GM19043 (cell line): Measurements from ENCODE around the gene BACH1.
A peak's percentile ranks its signal among the peaks of the same experiment; 100 is the strongest.

Experiments
- ATAC-seq: cut with Tn5 transposase; IDR thresholded peaks from one replicate; pipeline ENCODE4 v1.9.1; 2021; ENCODE audit warnings: low read depth; ENCODE audit not compliant: unreplicated experiment

BACH1 gene

GRCh38 chr21:29374481-29374880 is 75.8 kb downstream of the BACH1 start:
- no peak for ATAC-seq

GRCh38 chr21:29376556-29376955 is 77.8 kb downstream of the BACH1 start:
- peak; percentile 78 for ATAC-seq

GRCh38 chr21:29377266-29377665 is 78.5 kb downstream of the BACH1 start:
- no peak for ATAC-seq

- ATAC-seq = no peak
These were observed 80.1 kb downstream of the BACH1 start for GRCh38 chr21:29378832-29379231.

- no peak for ATAC-seq
These were observed 80.9 kb downstream of the BACH1 start for GRCh38 chr21:29379517-29380054.

- ATAC-seq = no peak
These were observed 83.4 kb downstream of the BACH1 start for GRCh38 chr21:29382030-29382654.

GRCh38 chr21:29384683-29385359 is 86.1 kb downstream of the BACH1 start:
- ATAC-seq = no peak

- ATAC-seq = no peak
These were observed 87.3 kb downstream of the BACH1 start for GRCh38 chr21:29385934-29386520.

- no peak for ATAC-seq
These were observed 88.1 kb downstream of the BACH1 start for GRCh38 chr21:29386803-29387202.

- no peak for ATAC-seq
These were observed 88.9 kb downstream of the BACH1 start for GRCh38 chr21:29387598-29387997.

GRCh38 chr21:29389136-29389535 is 90.4 kb downstream of the BACH1 start:
- no peak for ATAC-seq

GRCh38 chr21:29390778-29391177 is 92.1 kb downstream of the BACH1 start:
- ATAC-seq = no peak

- no peak for ATAC-seq
These were observed 95.3 kb downstream of the BACH1 start for GRCh38 chr21:29394051-29394450.
